ENCODE measurements around the gene ADAMTS17.

The ADAMTS17 gene

GRCh38 chr15:100192097-100193080 is 149.4 kb downstream of the ADAMTS17 start:
- DNase-seq = no peak

- no peak for DNase-seq
These were observed 150.6 kb downstream of the ADAMTS17 start for GRCh38 chr15:100191161-100191560.

- DNase-seq = no peak
These were observed 151.1 kb downstream of the ADAMTS17 start for GRCh38 chr15:100190675-100191074.

GRCh38 chr15:100189849-100190248 is 151.9 kb downstream of the ADAMTS17 start:
- no peak for DNase-seq

- no peak for DNase-seq
These were observed 152.5 kb downstream of the ADAMTS17 start for GRCh38 chr15:100189319-100189718.

- DNase-seq = no peak
These were observed 154.1 kb downstream of the ADAMTS17 start for GRCh38 chr15:100187677-100188076.

GRCh38 chr15:100186960-100187359 is 154.8 kb downstream of the ADAMTS17 start:
- no peak for DNase-seq

- DNase-seq = no peak
These were observed 155.4 kb downstream of the ADAMTS17 start for GRCh38 chr15:100186366-100186765.

- no peak for DNase-seq
These were observed 157.8 kb downstream of the ADAMTS17 start for GRCh38 chr15:100183921-100184495.

GRCh38 chr15:100180921-100181320 is 160.9 kb downstream of the ADAMTS17 start:
- DNase-seq = no peak

- DNase-seq = no peak
These were observed 166.2 kb downstream of the ADAMTS17 start for GRCh38 chr15:100175406-100176114.

GRCh38 chr15:100174904-100175275 is 166.9 kb downstream of the ADAMTS17 start:
- DNase-seq = no peak

- DNase-seq = no peak
These were observed 167.4 kb downstream of the ADAMTS17 start for GRCh38 chr15:100174159-100174903.

GRCh38 chr15:100172356-100173024 is 169.3 kb downstream of the ADAMTS17 start:
- DNase-seq = no peak

GRCh38 chr15:100171411-100171810 is 170.4 kb downstream of the ADAMTS17 start:
- no peak for DNase-seq

- DNase-seq = no peak
These were observed 171.2 kb downstream of the ADAMTS17 start for GRCh38 chr15:100170291-100171210.

- no peak for DNase-seq
These were observed 172.0 kb downstream of the ADAMTS17 start for GRCh38 chr15:100169615-100170290.

- no peak for DNase-seq
These were observed 173.0 kb downstream of the ADAMTS17 start for GRCh38 chr15:100168787-100169186.

GRCh38 chr15:100167884-100168375 is 173.8 kb downstream of the ADAMTS17 start:
- no peak for DNase-seq

- no peak for DNase-seq
These were observed 175.5 kb downstream of the ADAMTS17 start for GRCh38 chr15:100166313-100166712.

Data from suppressor macrophage treated with lipopolysaccharide for 1 hour (primary cell).